Endothelial cell of umbilical vein (primary cell): ENCODE results near the gene CAMK2D. TPM values are rescaled to one million over a fixed set of nuclear protein-coding genes. Genes with fewer than 3 reads are reported as not detected.

Source experiments
- BruUV-seq: library from RNA; stranded (reverse); fragments of 400-500 nt; replicated peaks from 2 replicates; lab custom pipeline; 2021; lab: Mats Ljungman, UMichigan
- CTCF ChIA-PET: fragments of 300-600, 350-600 bp; sonication (Branson Sonifier 250); formaldehyde crosslinking; loops from one replicate; lab custom pipeline; 2021; ENCODE audit warnings: antibody characterized with exemption, inconsistent platforms; lab: Charles Lee
- POLR2A ChIA-PET: fragments of 300-600, 350-600 bp; sonication (Branson Sonifier 250); formaldehyde crosslinking; loops from one replicate; lab custom pipeline; 2021; ENCODE audit warnings: antibody characterized with exemption, inconsistent platforms; lab: Charles Lee
- DNase-seq: peaks from one replicate; pipeline ENCODE4 v3.0.0-alpha.2; 2011; ENCODE audit warnings: low read depth, low spot score
- FAIRE-seq: peaks from 2 replicates; lab custom pipeline; 2011; peaks lifted over from hg19 to GRCh38; lab: Jason Lieb, UNC
- H2AFZ ChIP-seq: 2 replicates; pipeline ENCODE4 v1.6.0; 2012; ENCODE audit warnings: low read depth, low read length, control low read depth, inconsistent platforms
- H3K27ac ChIP-seq: 2 replicates; pipeline ENCODE4 v1.5.1; 2011; ENCODE audit warnings: low read depth, mild to moderate bottlenecking, control low read depth, low read length, moderate library complexity; ENCODE audit not compliant: insufficient read depth
- H3K27me3 ChIP-seq, 2 experiments: 2 replicates each; pipeline versions ENCODE4 v1.6.0 to v1.6.1; 2011; ENCODE audit warnings: low read length in 2 of 2, mixed read lengths in 1 of 2; ENCODE audit not compliant: control insufficient read depth in 2 of 2, insufficient read depth in 2 of 2
- H3K36me3 ChIP-seq, 2 experiments: 2 replicates in 1 of 2; 3 replicates in 1 of 2; pipeline ENCODE4 v1.5.1; 2011; ENCODE audit warnings: low read length in 2 of 2, mild to moderate bottlenecking in 1 of 2, moderate library complexity in 1 of 2; ENCODE audit not compliant: control insufficient read depth in 2 of 2, insufficient read depth in 2 of 2; ENCODE audit errors: extremely low read depth in 1 of 2
- H3K4me1 ChIP-seq: 3 replicates; pipeline ENCODE4 v1.5.1; 2011; ENCODE audit warnings: mild to moderate bottlenecking, low read length; ENCODE audit not compliant: control insufficient read depth, insufficient read depth; ENCODE audit errors: extremely low read depth
- H3K4me2 ChIP-seq: 2 replicates; pipeline ENCODE4 v1.6.1; 2011; ENCODE audit warnings: low read length, control low read depth, mixed read lengths; ENCODE audit not compliant: insufficient read depth
- H3K4me3 ChIP-seq, 3 experiments: fragments of 200-600 bp in 1 of 3; sonication (generic), shearing (Covaris generic) in 1 of 3; replicated peaks in 1 of 3; 2 replicates each; pipeline ENCODE4 v1.5.1; 2011 to 2016; ENCODE audit warnings: control low read depth in 3 of 3, low read length in 3 of 3, mild to moderate bottlenecking in 2 of 3, inconsistent platforms in 1 of 3, low read depth in 1 of 3, moderate library complexity in 1 of 3; ENCODE audit not compliant: insufficient read depth in 1 of 3
- H3K79me2 ChIP-seq: 2 replicates; pipeline ENCODE4 v1.6.0; 2012; ENCODE audit warnings: low read length, inconsistent platforms; ENCODE audit not compliant: control insufficient read depth, insufficient read depth
- H3K9ac ChIP-seq: replicated peaks from 2 replicates; pipeline ENCODE3; 2011; ENCODE audit warnings: low read length, control low read depth; ENCODE audit not compliant: insufficient read depth; ENCODE audit errors: extremely low read depth
- H3K9me1 ChIP-seq: replicated peaks from 3 replicates; pipeline ENCODE4 v1.6.0; 2011; ENCODE audit warnings: mild to moderate bottlenecking, low read length; ENCODE audit not compliant: control insufficient read depth, insufficient read depth; ENCODE audit errors: extremely low read depth
- H3K9me3 ChIP-seq: replicated peaks from 2 replicates; pipeline ENCODE4 v1.5.1; 2012; ENCODE audit warnings: low read length, inconsistent platforms; ENCODE audit not compliant: control insufficient read depth, insufficient read depth
- H4K20me1 ChIP-seq: replicated peaks from 2 replicates; pipeline ENCODE3; 2011; ENCODE audit warnings: mild to moderate bottlenecking, low read length; ENCODE audit not compliant: control insufficient read depth, insufficient read depth; ENCODE audit errors: extremely low read depth
- FOS ChIP-seq: IDR thresholded peaks from 2 replicates; pipeline ENCODE4 v1.6.1; 2011; ENCODE audit warnings: mild to moderate bottlenecking, low read length, moderate library complexity, borderline replicate concordance; ENCODE audit not compliant: insufficient read depth
- GATA2 ChIP-seq: IDR thresholded peaks from 2 replicates; pipeline ENCODE4 v1.7.0; 2011; ENCODE audit warnings: low read depth, mild to moderate bottlenecking, moderate library complexity, mixed read lengths, low read length; ENCODE audit not compliant: insufficient read length, insufficient read depth
- MAX ChIP-seq: IDR thresholded peaks from 2 replicates; pipeline ENCODE4 v1.6.1; 2011; ENCODE audit not compliant: insufficient read depth, insufficient read length
- MYC ChIP-seq: IDR thresholded peaks from one replicate; pipeline ENCODE4 v1.6.1; 2011; ENCODE audit warnings: mild to moderate bottlenecking, low read depth, low read length
- POLR2AphosphoS5 ChIP-seq: IDR thresholded peaks from 2 replicates; pipeline ENCODE4 v1.6.1; 2012; ENCODE audit warnings: low read depth, mild to moderate bottlenecking, control low read depth, low read length, moderate library complexity; ENCODE audit not compliant: insufficient read depth
- dilution Hi-C: fragments of 300-500 bp; cut with MboI; formaldehyde crosslinking; loops from one replicate; pipeline ENCODE4 v1.15.0; 2019; ENCODE audit warnings: low sequenced_read_pairs; ENCODE audit not compliant: extremely low pct_ligation_motif_present
- intact Hi-C: fragments of 100-400 bp; cut with micrococcal nuclease; formaldehyde crosslinking; loops from one replicate; pipeline ENCODE4 v1.10.0; 2022
- polyA plus RNA-seq, 4 experiments: library from polyadenylated mRNA; depleted of rRNA in 3 of 4; stranded (reverse) in 3 of 4; unstranded in 1 of 4; fragments of >200 nt; gene quantifications; 2 replicates each; pipeline versions ENCODE4 v1.2.1 to v1.2.3, GENCODE V29; 2011 to 2012; ENCODE audit warnings: missing spikeins in 1 of 4
- total RNA-seq: library from RNA; stranded (reverse); gene quantifications from 2 replicates; pipeline ENCODE4 v1.2.3, GENCODE V29; 2021

The CAMK2D gene
- total and polyA plus RNA-seq, 2 donors (not counting 3 experiments of a cell fraction or from before 2014, with no cell fraction given), result 10.4 to 30.7 TPM

- Histone ChIP-seq H3K27me3 (no peaks in the 10 kb centered on the region), H4K20me1 (no peaks in the 10 kb centered on the region), H3K9ac (no peak overlapping the region), H3K9me1 (no peaks in the 10 kb centered on the region), H3K36me3 (no peaks in the 10 kb centered on the region), H3K4me2 (no peak overlapping the region), H3K9me3 (no peaks in the 10 kb centered on the region), H3K79me2 (no peaks in the 10 kb centered on the region), H2AFZ (no peak overlapping the region), H3K4me1 (no peaks in the 10 kb centered on the region), H3K27ac (no peak overlapping the region), H3K4me3 (no peak overlapping the region)
- FAIRE-seq, result no peak
- dilution Hi-C loops (no loop called here), intact Hi-C loops (no loop called here)
- TF ChIP-seq MYC (no peak), MAX (no peak), POLR2AphosphoS5 (no peak)
- DNase-seq, result no peak
- CTCF ChIA-PET, result interaction anchor here (2.2 kb wide), 1 partner anchor 11 kb away, joined by 10 read pairs; no protein-coding TSS in a partner anchor
- BruUV-seq, result no TSS peak
- POLR2A ChIA-PET, result no interaction called here
These were observed 61.8 kb downstream of the CAMK2D start for GRCh38 chr4:113699772-113700171.

GRCh38 chr4:113697429-113697828 lies 64.1 kb downstream of the CAMK2D start:
- Histone ChIP-seq H3K4me2 (no peak overlapping the region), H3K27ac (no peak overlapping the region), H3K9me3 (no peaks in the 10 kb centered on the region), H4K20me1 (no peaks in the 10 kb centered on the region), H3K9me1 (no peaks in the 10 kb centered on the region), H3K79me2 (no peaks in the 10 kb centered on the region), H3K9ac (no peak overlapping the region), H3K4me1 (no peaks in the 10 kb centered on the region), H3K36me3 (no peaks in the 10 kb centered on the region), H3K4me3 (no peak overlapping the region), H3K27me3 (no peaks in the 10 kb centered on the region), H2AFZ (no peak overlapping the region)
- BruUV-seq, result no TSS peak
- ChIA-PET CTCF (no interaction called here), POLR2A (no interaction called here)
- no peak for TF ChIP-seq POLR2AphosphoS5
- TF ChIP-seq GATA2, result no peak
- no peak for TF ChIP-seq FOS
- intact Hi-C loops (no loop called here), dilution Hi-C loops (no loop called here)
- FAIRE-seq (no peak), DNase-seq (no peak)
